ENCODE measurements around the gene TTYH1. TPM values are rescaled to one million over a fixed set of nuclear protein-coding genes. Genes with fewer than 3 reads are reported as not detected.

TTYH1 gene
- total RNA-seq, 2 donors from 2014 or later: 0.47 to 2.4 TPM

DNA sequence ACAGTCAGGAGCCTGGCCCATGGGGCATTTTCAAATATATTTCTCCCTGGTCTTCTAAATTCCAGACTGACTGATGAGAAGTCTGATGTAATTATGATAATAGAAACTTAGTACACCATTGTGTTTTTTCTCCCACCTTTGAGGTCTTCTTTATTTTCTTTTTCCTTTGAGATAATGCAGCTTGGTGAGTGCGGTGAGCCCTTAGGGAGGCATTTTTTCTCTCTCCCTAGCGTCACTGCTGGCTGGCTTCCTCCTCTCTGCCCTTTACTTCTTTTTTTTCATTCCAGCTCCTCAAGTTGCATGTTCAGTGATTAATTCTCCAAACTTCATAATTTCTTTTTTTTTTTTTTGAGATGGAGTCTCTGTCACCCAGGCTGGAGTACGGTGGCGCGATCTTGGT is 70.6 kb downstream of the TTYH1 start:
- H3K36me3 ChIP-seq: no peaks in the 10 kb centered on the region
- intact Hi-C loops (cut with DNase I): no loop called here
- no peak overlapping the region for H3K4me3 ChIP-seq
- TF ChIP-seq, protein P1, sequence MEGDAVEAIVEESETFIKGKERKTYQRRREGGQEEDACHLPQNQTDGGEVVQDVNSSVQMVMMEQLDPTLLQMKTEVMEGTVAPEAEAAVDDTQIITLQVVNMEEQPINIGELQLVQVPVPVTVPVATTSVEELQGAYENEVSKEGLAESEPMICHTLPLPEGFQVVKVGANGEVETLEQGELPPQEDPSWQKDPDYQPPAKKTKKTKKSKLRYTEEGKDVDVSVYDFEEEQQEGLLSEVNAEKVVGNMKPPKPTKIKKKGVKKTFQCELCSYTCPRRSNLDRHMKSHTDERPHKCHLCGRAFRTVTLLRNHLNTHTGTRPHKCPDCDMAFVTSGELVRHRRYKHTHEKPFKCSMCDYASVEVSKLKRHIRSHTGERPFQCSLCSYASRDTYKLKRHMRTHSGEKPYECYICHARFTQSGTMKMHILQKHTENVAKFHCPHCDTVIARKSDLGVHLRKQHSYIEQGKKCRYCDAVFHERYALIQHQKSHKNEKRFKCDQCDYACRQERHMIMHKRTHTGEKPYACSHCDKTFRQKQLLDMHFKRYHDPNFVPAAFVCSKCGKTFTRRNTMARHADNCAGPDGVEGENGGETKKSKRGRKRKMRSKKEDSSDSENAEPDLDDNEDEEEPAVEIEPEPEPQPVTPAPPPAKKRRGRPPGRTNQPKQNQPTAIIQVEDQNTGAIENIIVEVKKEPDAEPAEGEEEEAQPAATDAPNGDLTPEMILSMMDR (IDR thresholded peaks at IDR 0.05): no peak
- H3K4me1 ChIP-seq: no peaks in the 10 kb centered on the region
- no peaks in the 10 kb centered on the region for H3K27me3 ChIP-seq
- no peaks in the 10 kb centered on the region for H3K9me3 ChIP-seq
- H3K9ac ChIP-seq (ENCODE audit: low read depth in 2 of 2, low read length in 2 of 2): no peak overlapping the region
- DNase-seq: no peak
- H3K27ac ChIP-seq: no peak overlapping the region

Other genes starting within 250 kb of the TTYH1 start
- gene TMC4, start 242.3 kb upstream of the TTYH1 start, total RNA-seq: 100 to 1,000 TPM in 1 of 2 donors, 10 to 100 TPM in 1; 80.9 to 165 TPM
- 100 to 1,000 TPM; 122 to 142 TPM for gene MBOAT7, start 225.9 kb upstream of the TTYH1 start, total RNA-seq
- 10 to 100 TPM; 47.9 to 52.7 TPM for gene TSEN34, start 224.2 kb upstream of the TTYH1 start, total RNA-seq
- gene RPS9, start 214.6 kb upstream of the TTYH1 start, total RNA-seq: 1,000 to 10,000 TPM; 1,149 to 1,300 TPM
- gene LILRB3, start 192.5 kb upstream of the TTYH1 start, total RNA-seq: 1 to 10 TPM in 1 of 2 donors, under 1 TPM in 1; 0.44 to 4.1 TPM
- 1 to 10 TPM in 1 of 2 donors, under 1 TPM in 1; 0.54 to 2.3 TPM for gene LILRA6, start 172.7 kb upstream of the TTYH1 start, total RNA-seq
- 1 to 10 TPM; 2.2 to 8.6 TPM for gene LILRB5, start 158.2 kb upstream of the TTYH1 start, total RNA-seq
- gene LILRB2, start 134.4 kb upstream of the TTYH1 start, total RNA-seq: 1 to 10 TPM; 1.3 to 5.3 TPM
- 1 to 10 TPM in 1 of 2 donors, under 1 TPM in 1; 0.42 to 2.7 TPM for gene LILRA5, start 102.3 kb upstream of the TTYH1 start, total RNA-seq
- gene LILRA4, start 76.3 kb upstream of the TTYH1 start, total RNA-seq: not detected
- 1 to 10 TPM; 5.2 to 9.3 TPM for gene LAIR1, start 50.5 kb upstream of the TTYH1 start, total RNA-seq
- gene LENG8, start 33.7 kb downstream of the TTYH1 start, total RNA-seq: 100 to 1,000 TPM in 1 of 2 donors, 10 to 100 TPM in 1; 80.2 to 154 TPM
- 10 to 100 TPM; 18.2 to 24.6 TPM for gene LENG9, start 48.3 kb downstream of the TTYH1 start, total RNA-seq
- gene CDC42EP5, start 57.8 kb downstream of the TTYH1 start, total RNA-seq: 100 to 1,000 TPM; 444 to 601 TPM
- gene LAIR2, start 87.4 kb downstream of the TTYH1 start, total RNA-seq: under 1 TPM in 1 of 2 donors, not detected in 1; 0.37 TPM
- gene LILRA2, start 158.3 kb downstream of the TTYH1 start, total RNA-seq: under 1 TPM; 0.35 to 0.85 TPM
- under 1 TPM; 0.15 to 0.50 TPM for gene LILRA1, start 178.2 kb downstream of the TTYH1 start, total RNA-seq
- gene LILRB1, start 215.0 kb downstream of the TTYH1 start, total RNA-seq: 1 to 10 TPM; 2.1 to 3.6 TPM
- gene LILRB4, start 247.5 kb downstream of the TTYH1 start, total RNA-seq: 1 to 10 TPM; 1.4 to 2.8 TPM

Data from colonic mucosa (tissue), 4 donors.